Embryonic facial prominence (tissue), 1 donor: ENCODE results near the gene ACP3.
"Not testable (repeated sequence)": the region's sequence is repeated elsewhere in the genome, so short reads cannot be mapped to it uniquely, and the experiment has no call there.

ENCODE experiments used
- DNase-seq: peaks from one replicate; pipeline ENCODE4 v3.0.0-alpha.2; 2016; ENCODE audit errors: extremely low spot score

Gene ACP3

GRCh38 chr3:132360717-132361116 lies 43.5 kb downstream of the ACP3 start:
- DNase-seq, result no peak

GRCh38 chr3:132362329-132362728 lies 45.1 kb downstream of the ACP3 start:
- DNase-seq, result no peak

- no peak for DNase-seq
Observed at GRCh38 chr3:132368515-132368914, 51.3 kb downstream of the ACP3 start.

GRCh38 chr3:132368962-132369361 lies 51.8 kb downstream of the ACP3 start:
- no peak for DNase-seq

- not testable (repeated sequence) for DNase-seq
Observed at GRCh38 chr3:132376945-132377354, 59.7 kb downstream of the ACP3 start.

- no peak for DNase-seq
Observed at GRCh38 chr3:132378048-132378762, 61.0 kb downstream of the ACP3 start.

GRCh38 chr3:132378846-132379245 lies 61.6 kb downstream of the ACP3 start:
- DNase-seq, result no peak

- DNase-seq, result no peak
Observed at GRCh38 chr3:132380920-132381319, 63.7 kb downstream of the ACP3 start.

GRCh38 chr3:132381348-132381944 lies 64.2 kb downstream of the ACP3 start:
- no peak for DNase-seq

- no peak for DNase-seq
Observed at GRCh38 chr3:132382267-132382666, 65.1 kb downstream of the ACP3 start.

GRCh38 chr3:132382688-132383194 lies 65.5 kb downstream of the ACP3 start:
- DNase-seq, result no peak

GRCh38 chr3:132386259-132386658 lies 69.1 kb downstream of the ACP3 start:
- no peak for DNase-seq

- DNase-seq, result not testable (repeated sequence)
Observed at GRCh38 chr3:132392675-132393074, 75.5 kb downstream of the ACP3 start.

- DNase-seq, result peak; percentile 61
Observed at GRCh38 chr3:132394320-132394719, 77.1 kb downstream of the ACP3 start.

- no peak for DNase-seq
Observed at GRCh38 chr3:132395126-132395525, 77.9 kb downstream of the ACP3 start.

- no peak for DNase-seq
Observed at GRCh38 chr3:132396255-132396654, 79.0 kb downstream of the ACP3 start.

GRCh38 chr3:132396776-132397175 lies 79.6 kb downstream of the ACP3 start:
- not testable (repeated sequence) for DNase-seq

GRCh38 chr3:132399054-132399929 lies 82.1 kb downstream of the ACP3 start:
- peak; percentile 77 for DNase-seq

GRCh38 chr3:132401255-132401654 lies 84.0 kb downstream of the ACP3 start:
- no peak for DNase-seq

- no peak for DNase-seq
Observed at GRCh38 chr3:132404276-132404675, 87.1 kb downstream of the ACP3 start.

- no peak for DNase-seq
Observed at GRCh38 chr3:132405188-132405587, 88.0 kb downstream of the ACP3 start.

GRCh38 chr3:132405609-132406299 lies 88.5 kb downstream of the ACP3 start:
- no peak for DNase-seq
